Body of pancreas (tissue), 4 donors: ENCODE results near the gene PXDC1. TPM values are rescaled to one million over a fixed set of nuclear protein-coding genes. Genes with fewer than 3 reads are reported as not detected.

Experiments used
- ATAC-seq: fragments of 150-250 bp; one replicate; pipeline ENCODE4 v1.9.1; 2016
- DNase-seq, 4 donors: peaks; one replicate each; pipeline ENCODE4 v3.0.0-alpha.2; 2019
- H3K27ac ChIP-seq, 4 donors: fragments of 200-600 bp; sonication (generic); 1 replicate in 3 of 4; 2 replicates in 1 of 4; pipeline versions ENCODE4 v1.5.1 to v1.6.1; 2016 to 2019; ENCODE audit warnings: mild to moderate bottlenecking in 1 of 4, mixed read lengths in 1 of 4, moderate library complexity in 1 of 4
- H3K27me3 ChIP-seq, 2 donors: fragments of 200-600 bp; sonication (generic); one replicate each; pipeline ENCODE4 v1.6.0; 2016; ENCODE audit warnings: mild to moderate bottlenecking in 1 of 2
- H3K36me3 ChIP-seq, 2 donors: fragments of 200-600 bp; sonication (generic); replicated peaks in 1 of 2; 2 replicates each; pipeline ENCODE4 v1.5.1; 2016; ENCODE audit warnings: low read depth in 2 of 2; ENCODE audit not compliant: insufficient read depth in 1 of 2
- H3K4me1 ChIP-seq: fragments of 200-600 bp; sonication (generic); one replicate; pipeline ENCODE4 v1.6.0; 2016
- H3K4me3 ChIP-seq, 2 donors: fragments of 200-600 bp; sonication (generic); 1 replicate in 1 of 2; 2 replicates in 1 of 2; pipeline ENCODE4 v1.5.1; 2016 to 2019
- H3K9me3 ChIP-seq, 3 donors: fragments of 200-600 bp; sonication (generic); 1 replicate in 2 of 3; 2 replicates in 1 of 3; pipeline ENCODE4 v1.5.1; 2016
- POLR2A ChIP-seq, 3 donors: fragments of 450-650 bp; IDR thresholded peaks; one replicate each; pipeline ENCODE4 v1.6.1; 2016; ENCODE audit warnings: antibody characterized with exemption in 3 of 3, mild to moderate bottlenecking in 2 of 3
- WGBS, 2 donors: methylation state at CpG; one replicate each; pipeline ENCODE4 v1.1.5; 2017; 5-methylcytosine and 5-hydroxymethylcytosine counted together
- intact Hi-C: fragments of 100-400 bp; cut with DNase I; formaldehyde crosslinking; loops from one replicate; pipeline ENCODE4 v1.15.1; 2023
- total RNA-seq, 2 donors: library from RNA; depleted of rRNA; stranded (reverse); fragments of >200 nt; gene quantifications; one replicate each; pipeline ENCODE4 v1.1.0, GENCODE V29; 2016
- TF ChIP-seq, protein P1 (sequence below), 7 experiments: fragments of 450-650 bp in 4 of 7; fragments of 200-600 bp in 3 of 7; sonication (generic) in 3 of 7; IDR thresholded peaks; one replicate each; pipeline ENCODE4 v1.5.1; 2016 to 2019; ENCODE audit warnings: antibody characterized with exemption in 7 of 7

PXDC1 gene
- total RNA-seq, 2 donors from 2014 or later, result 30.9 to 35.6 TPM

DNA sequence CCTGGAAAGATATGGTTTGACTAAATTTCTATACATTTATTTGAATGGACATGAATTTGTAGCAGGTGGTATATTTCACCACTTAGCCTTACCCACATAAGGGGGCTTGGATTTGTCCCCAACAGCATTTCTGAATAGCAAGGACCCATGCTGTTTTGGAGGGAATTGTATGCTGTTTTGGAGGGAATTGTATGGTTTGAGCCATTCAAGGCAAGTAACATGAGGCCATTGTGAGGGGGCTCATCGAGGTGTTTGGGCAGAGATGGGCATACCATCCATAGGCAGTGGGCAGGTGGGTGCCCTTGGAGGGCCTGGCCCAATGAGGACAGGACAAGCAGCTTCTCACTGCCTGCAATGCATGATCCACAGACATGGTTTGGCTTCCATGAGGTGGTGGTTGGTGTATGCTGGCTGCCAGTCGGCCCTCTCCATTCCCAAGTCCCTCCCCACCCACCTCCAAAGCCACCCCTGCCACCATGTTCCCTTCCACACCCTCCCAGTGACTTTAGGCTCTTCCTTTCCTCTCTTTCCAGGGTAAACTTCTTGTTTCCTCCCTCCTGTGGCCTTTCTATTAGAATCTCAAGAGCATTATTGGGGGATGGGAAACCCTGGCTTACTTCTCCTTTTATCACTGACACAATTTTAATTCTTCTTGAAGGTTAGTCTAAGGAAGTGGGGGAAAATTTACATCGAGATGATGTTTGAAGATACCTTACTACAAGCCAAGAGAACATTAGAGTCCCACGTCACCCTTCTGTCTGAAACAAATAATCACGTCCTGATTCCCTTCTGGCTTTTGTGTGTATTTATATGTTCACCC is 13.2 kb upstream of the PXDC1 start:
- no peaks in the 10 kb centered on the region for H3K36me3 ChIP-seq
- no peaks in the 10 kb centered on the region for H3K4me1 ChIP-seq
- H3K9me3 ChIP-seq, result no peaks in the 10 kb centered on the region
- no peak for ATAC-seq
- TF ChIP-seq, protein P1, sequence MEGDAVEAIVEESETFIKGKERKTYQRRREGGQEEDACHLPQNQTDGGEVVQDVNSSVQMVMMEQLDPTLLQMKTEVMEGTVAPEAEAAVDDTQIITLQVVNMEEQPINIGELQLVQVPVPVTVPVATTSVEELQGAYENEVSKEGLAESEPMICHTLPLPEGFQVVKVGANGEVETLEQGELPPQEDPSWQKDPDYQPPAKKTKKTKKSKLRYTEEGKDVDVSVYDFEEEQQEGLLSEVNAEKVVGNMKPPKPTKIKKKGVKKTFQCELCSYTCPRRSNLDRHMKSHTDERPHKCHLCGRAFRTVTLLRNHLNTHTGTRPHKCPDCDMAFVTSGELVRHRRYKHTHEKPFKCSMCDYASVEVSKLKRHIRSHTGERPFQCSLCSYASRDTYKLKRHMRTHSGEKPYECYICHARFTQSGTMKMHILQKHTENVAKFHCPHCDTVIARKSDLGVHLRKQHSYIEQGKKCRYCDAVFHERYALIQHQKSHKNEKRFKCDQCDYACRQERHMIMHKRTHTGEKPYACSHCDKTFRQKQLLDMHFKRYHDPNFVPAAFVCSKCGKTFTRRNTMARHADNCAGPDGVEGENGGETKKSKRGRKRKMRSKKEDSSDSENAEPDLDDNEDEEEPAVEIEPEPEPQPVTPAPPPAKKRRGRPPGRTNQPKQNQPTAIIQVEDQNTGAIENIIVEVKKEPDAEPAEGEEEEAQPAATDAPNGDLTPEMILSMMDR (IDR thresholded peaks at IDR 0.05), result no peak
- no peak for TF ChIP-seq POLR2A (IDR thresholded peaks at IDR 0.05)
- no peak for DNase-seq
- no peak overlapping the region for H3K4me3 ChIP-seq
- no peak overlapping the region for H3K27ac ChIP-seq
- H3K27me3 ChIP-seq, result no peaks in the 10 kb centered on the region
- intact Hi-C loops, result no loop called here
- WGBS, 2 donors, result 61 to 80% methylated on average over 5 of the region's 5 CpGs

DNA sequence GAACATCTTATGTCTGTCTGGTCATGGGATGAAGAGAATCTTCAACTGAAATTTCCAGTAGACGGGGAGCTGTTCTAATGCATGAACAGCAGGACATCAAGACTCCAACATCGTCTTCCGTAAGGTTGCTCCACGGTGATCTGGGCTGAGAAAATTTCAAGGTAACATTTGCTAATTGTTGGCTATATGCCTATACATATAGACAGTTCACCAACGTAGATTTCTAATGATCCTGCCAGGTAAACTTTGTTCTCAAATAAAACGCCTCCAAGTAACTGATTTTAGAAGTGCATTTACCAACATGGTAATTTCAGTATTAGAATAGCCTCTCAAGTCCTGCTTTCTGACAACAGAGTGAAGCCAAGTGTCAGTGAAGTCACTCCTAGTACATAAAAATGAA is 11.3 kb upstream of the PXDC1 start:
- no peak for DNase-seq
- TF ChIP-seq, protein P1 (IDR thresholded peaks at IDR 0.05), result no peak
- TF ChIP-seq POLR2A (IDR thresholded peaks at IDR 0.05), result no peak
- WGBS, 2 donors, result 48 to 53% methylated on average over 6 of the region's 6 CpGs
- H3K9me3 ChIP-seq, result no peaks in the 10 kb centered on the region
- no peaks in the 10 kb centered on the region for H3K36me3 ChIP-seq
- ATAC-seq, result no peak
- no peak overlapping the region for H3K4me3 ChIP-seq
- intact Hi-C loops, result no loop called here
- no peaks in the 10 kb centered on the region for H3K27me3 ChIP-seq
- H3K27ac ChIP-seq, result no peak overlapping the region
- H3K4me1 ChIP-seq, result no peaks in the 10 kb centered on the region

DNA sequence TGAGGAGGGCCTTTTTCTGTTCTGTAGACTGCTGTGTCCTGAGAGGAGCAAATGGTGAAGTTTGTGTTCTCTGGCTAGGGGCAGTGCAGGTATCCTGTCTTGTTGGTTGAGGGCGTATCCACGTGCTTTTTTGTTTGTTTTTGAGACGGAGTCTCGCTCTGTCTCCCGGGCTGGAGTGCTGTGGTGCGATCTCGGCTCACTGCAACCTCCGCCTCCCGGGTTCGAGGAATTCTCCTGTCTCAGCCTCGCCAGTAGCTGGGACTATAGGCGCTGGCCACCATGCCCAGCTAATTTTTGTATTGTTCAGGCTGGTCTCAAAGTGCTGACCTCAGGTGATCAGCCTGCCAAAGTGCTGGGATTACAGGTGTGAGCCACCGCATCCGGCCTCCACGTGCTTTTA is 10.8 kb upstream of the PXDC1 start:
- Histone ChIP-seq H3K36me3 (no peaks in the 10 kb centered on the region), H3K9me3 (no peaks in the 10 kb centered on the region), H3K4me1 (no peaks in the 10 kb centered on the region), H3K27me3 (no peaks in the 10 kb centered on the region), H3K4me3 (no peak overlapping the region), H3K27ac (no peak overlapping the region)
- TF ChIP-seq, protein P1 (IDR thresholded peaks at IDR 0.05), result no peak
- no peak for TF ChIP-seq POLR2A (IDR thresholded peaks at IDR 0.05)
- ATAC-seq (no peak), DNase-seq (no peak)
- 84 to 86% methylated on average over 10 to 15 of the region's 15 CpGs for WGBS, 2 donors
- intact Hi-C loops, result no loop called here

DNA sequence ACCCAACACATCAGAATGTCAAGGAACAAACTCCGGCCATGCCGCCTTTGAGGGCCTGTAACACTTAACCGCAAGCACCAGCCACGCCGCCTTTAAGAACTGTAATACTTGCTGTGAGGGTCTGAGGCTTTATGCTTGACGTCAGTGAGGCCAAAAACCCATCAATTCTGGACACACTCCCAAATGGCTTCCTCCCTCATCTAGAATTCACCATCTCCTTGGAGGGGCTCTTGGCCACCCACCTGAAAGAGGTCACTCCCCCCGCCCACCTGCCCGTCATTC is 10.4 kb upstream of the PXDC1 start:
- H3K27me3 ChIP-seq, result no peaks in the 10 kb centered on the region
- 92 to 94% methylated on average over 8 of the region's 8 CpGs for WGBS, 2 donors
- no peaks in the 10 kb centered on the region for H3K9me3 ChIP-seq
- no peak overlapping the region for H3K27ac ChIP-seq
- ATAC-seq (no peak), DNase-seq (no peak)
- H3K36me3 ChIP-seq, result no peaks in the 10 kb centered on the region
- H3K4me1 ChIP-seq, result no peaks in the 10 kb centered on the region
- intact Hi-C loops, result no loop called here
- H3K4me3 ChIP-seq, result no peak overlapping the region
- TF ChIP-seq POLR2A (IDR thresholded peaks at IDR 0.05), result no peak
- TF ChIP-seq, protein P1 (IDR thresholded peaks at IDR 0.05), result no peak

DNA sequence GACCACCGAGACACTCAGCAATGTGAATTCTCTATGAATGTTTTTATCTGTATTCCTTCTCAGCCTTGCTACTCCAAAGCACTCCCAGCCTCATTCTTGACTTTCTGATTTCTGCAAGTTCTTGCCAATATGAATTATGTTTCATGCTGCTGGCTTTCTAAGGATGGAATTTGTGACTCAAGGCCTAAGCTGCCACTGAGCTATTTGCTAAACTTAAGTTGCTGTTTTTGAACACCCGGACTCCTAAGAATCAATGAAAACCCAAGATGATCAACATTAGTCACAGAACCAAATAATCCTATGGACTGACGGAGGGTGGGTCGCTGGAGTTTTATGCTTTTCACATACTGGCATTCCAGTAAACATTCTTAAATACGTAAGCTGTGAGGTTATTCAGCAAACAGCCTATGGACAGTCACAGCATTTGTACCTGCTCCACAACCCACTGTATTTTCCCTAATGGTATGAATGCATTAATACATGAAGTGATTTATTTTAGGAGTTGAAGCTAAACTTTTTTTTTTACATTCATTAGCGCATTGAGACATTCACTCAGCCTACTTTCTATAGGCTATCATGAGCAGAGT is 8.2 kb upstream of the PXDC1 start:
- Histone ChIP-seq H3K9me3 (no peaks in the 10 kb centered on the region), H3K36me3 (no peaks in the 10 kb centered on the region), H3K4me1 (no peaks in the 10 kb centered on the region), H3K27me3 (no peaks in the 10 kb centered on the region), H3K4me3 (no peak overlapping the region), H3K27ac (no peak overlapping the region)
- no peak for ATAC-seq
- 79 to 80% methylated on average over 6 of the region's 6 CpGs for WGBS, 2 donors
- intact Hi-C loops, result no loop called here
- DNase-seq, result no peak
- TF ChIP-seq, protein P1 (IDR thresholded peaks at IDR 0.05), result no peak
- no peak for TF ChIP-seq POLR2A (IDR thresholded peaks at IDR 0.05)
